ENCODE data around the gene TM9SF3.

Gene TM9SF3

DNA sequence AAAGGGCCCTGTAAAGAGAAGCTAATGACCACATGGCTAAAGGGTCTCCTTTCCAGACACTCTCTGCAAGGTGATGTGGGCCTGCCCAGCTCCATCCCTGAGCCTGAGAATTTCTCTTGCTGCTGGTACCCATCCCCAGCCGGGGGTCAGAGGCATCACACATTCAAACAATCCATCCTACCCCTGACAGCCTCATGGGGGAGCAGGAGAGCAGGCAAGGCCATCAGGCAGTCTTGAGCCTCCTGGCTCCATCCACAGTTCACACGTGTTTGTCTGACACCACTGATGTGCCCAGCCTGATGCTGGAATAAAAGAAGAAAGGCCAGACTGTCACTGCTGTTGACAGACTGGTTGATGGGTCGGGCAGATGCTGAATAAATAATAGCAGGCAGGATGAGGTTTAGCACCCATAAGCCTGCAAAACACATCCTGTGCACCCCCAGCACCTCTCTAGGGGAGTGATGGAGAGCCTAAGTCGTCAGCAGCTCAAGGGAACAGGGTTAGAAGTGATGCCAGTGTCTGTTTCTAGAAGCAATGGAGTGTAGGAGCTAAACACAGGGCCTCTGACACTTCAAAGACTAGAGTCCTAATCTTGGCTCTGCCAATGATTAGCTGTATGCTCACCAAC lies 116.6 kb downstream of the TM9SF3 start:
- TF ChIP-seq CTCF (IDR thresholded peaks at IDR 0.05) = peak; percentile 65

GRCh38 chr10:96468845-96469244 lies 118.0 kb downstream of the TM9SF3 start:
- TF ChIP-seq CTCF (IDR thresholded peaks at IDR 0.05) = no peak
